Upper lobe of left lung (tissue), 6 donors: ENCODE data around the gene ENAH. TPM values are rescaled to one million over a fixed set of nuclear protein-coding genes. Genes with fewer than 3 reads are reported as not detected.

Experiments
- ATAC-seq, 2 donors: fragments of 200-7000 bp; cut with Tn5 transposase; one replicate each; pipeline ENCODE4 v1.9.1; 2022; ENCODE audit warnings: mild to moderate bottlenecking in 2 of 2, moderate library complexity in 2 of 2; ENCODE audit not compliant: low FRiP score in 2 of 2
- DNase-seq, 2 donors: peaks; one replicate each; pipeline ENCODE4 v3.0.0-alpha.2; 2019 to 2020
- H3K27ac ChIP-seq, 4 donors: fragments of 200-600 bp; sonication (generic); one replicate each; pipeline ENCODE4 v1.5.1; 2016 to 2019
- H3K27me3 ChIP-seq, 4 donors: fragments of 200-600 bp; sonication (generic); one replicate each; pipeline ENCODE4 v1.5.1; 2017 to 2019
- H3K36me3 ChIP-seq, 4 donors: fragments of 200-600 bp; sonication (generic); one replicate each; pipeline ENCODE4 v1.5.1; 2016 to 2019
- H3K4me1 ChIP-seq, 4 donors: fragments of 200-600 bp; sonication (generic); one replicate each; pipeline ENCODE4 v1.5.1; 2018 to 2019
- H3K4me3 ChIP-seq, 4 donors: fragments of 200-600 bp; sonication (generic); one replicate each; pipeline ENCODE4 v1.5.1; 2017 to 2019; ENCODE audit warnings: mild to moderate bottlenecking in 2 of 4, moderate library complexity in 1 of 4
- H3K9me3 ChIP-seq, 4 donors: fragments of 200-600 bp; sonication (generic); one replicate each; pipeline ENCODE4 v1.5.1; 2018 to 2019
- EP300 ChIP-seq, 4 donors: sonication (generic); formaldehyde crosslinking; IDR thresholded peaks; one replicate each; pipeline ENCODE4 v1.5.1; 2017; ENCODE audit warnings: antibody characterized with exemption in 4 of 4, control low read depth in 2 of 4
- POLR2A ChIP-seq, 4 donors: fragments of 450-650 bp; IDR thresholded peaks; one replicate each; pipeline ENCODE4 v1.5.1; 2016 to 2017; ENCODE audit warnings: antibody characterized with exemption in 4 of 4, mild to moderate bottlenecking in 2 of 4
- POLR2AphosphoS5 ChIP-seq, 2 donors: sonication (generic); formaldehyde crosslinking; IDR thresholded peaks; one replicate each; pipeline ENCODE4 v1.5.1; 2017; ENCODE audit warnings: antibody characterized with exemption in 2 of 2
- WGBS, 2 donors: methylation state at CpG; one replicate each; pipeline ENCODE4 v1.1.5; 2017 to 2018; 5-methylcytosine and 5-hydroxymethylcytosine counted together
- total RNA-seq, 6 donors: library from RNA; depleted of rRNA in 4 of 6; stranded (reverse); fragments of >200 nt in 4 of 6; gene quantifications; one replicate each; pipeline versions ENCODE4 v1.1.0 to v1.2.1, GENCODE V29; 2016 to 2021
- TF ChIP-seq, protein P1 (sequence below), 6 experiments: fragments of 450-650 bp in 4 of 6; fragments of 200-600 bp in 2 of 6; sonication (generic) in 2 of 6; IDR thresholded peaks; one replicate each; pipeline ENCODE4 v1.5.1; 2016 to 2019; ENCODE audit warnings: antibody characterized with exemption in 6 of 6
- donor health status: DM: no; HTN: no; CAD: no; lungs with moderate emphysema.
- donor health status: DM: no; HTN: yes; CAD: no; lungs with severe emphysema.

Gene ENAH
- total RNA-seq, 6 donors from 2014 or later = 10.5 to 70.3 (median 33.8) TPM

- H3K9me3 ChIP-seq = no peaks in the 10 kb centered on the region
- H3K36me3 ChIP-seq = no peaks in the 10 kb centered on the region
- TF ChIP-seq EP300 (IDR thresholded peaks at IDR 0.05) = no peak
- TF ChIP-seq POLR2A (IDR thresholded peaks at IDR 0.05) = no peak
- no peak for TF ChIP-seq POLR2AphosphoS5 (IDR thresholded peaks at IDR 0.05)
- TF ChIP-seq, protein P1, sequence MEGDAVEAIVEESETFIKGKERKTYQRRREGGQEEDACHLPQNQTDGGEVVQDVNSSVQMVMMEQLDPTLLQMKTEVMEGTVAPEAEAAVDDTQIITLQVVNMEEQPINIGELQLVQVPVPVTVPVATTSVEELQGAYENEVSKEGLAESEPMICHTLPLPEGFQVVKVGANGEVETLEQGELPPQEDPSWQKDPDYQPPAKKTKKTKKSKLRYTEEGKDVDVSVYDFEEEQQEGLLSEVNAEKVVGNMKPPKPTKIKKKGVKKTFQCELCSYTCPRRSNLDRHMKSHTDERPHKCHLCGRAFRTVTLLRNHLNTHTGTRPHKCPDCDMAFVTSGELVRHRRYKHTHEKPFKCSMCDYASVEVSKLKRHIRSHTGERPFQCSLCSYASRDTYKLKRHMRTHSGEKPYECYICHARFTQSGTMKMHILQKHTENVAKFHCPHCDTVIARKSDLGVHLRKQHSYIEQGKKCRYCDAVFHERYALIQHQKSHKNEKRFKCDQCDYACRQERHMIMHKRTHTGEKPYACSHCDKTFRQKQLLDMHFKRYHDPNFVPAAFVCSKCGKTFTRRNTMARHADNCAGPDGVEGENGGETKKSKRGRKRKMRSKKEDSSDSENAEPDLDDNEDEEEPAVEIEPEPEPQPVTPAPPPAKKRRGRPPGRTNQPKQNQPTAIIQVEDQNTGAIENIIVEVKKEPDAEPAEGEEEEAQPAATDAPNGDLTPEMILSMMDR (IDR thresholded peaks at IDR 0.05) = no peak
- no peak for DNase-seq
- ATAC-seq = no peak
- no peak overlapping the region for H3K27ac ChIP-seq
- H3K4me3 ChIP-seq = no peak overlapping the region
- WGBS, 2 donors = 88 to 90% methylated on average over 8 to 9 of the region's 9 CpGs
- H3K4me1 ChIP-seq = peaks cover 27 to 44% (median 36%) of the 10 kb centered on the region in 4 donors
- H3K27me3 ChIP-seq = no peaks in the 10 kb centered on the region
These were observed 203.7 kb downstream of the ENAH start for GRCh38 chr1:225449261-225449660.

GRCh38 chr1:225448146-225448805 is 204.6 kb downstream of the ENAH start:
- WGBS, 2 donors = 82 to 88% methylated on average over 8 to 9 of the region's 9 CpGs
- Histone ChIP-seq H3K36me3 (no peaks in the 10 kb centered on the region), H3K9me3 (no peaks in the 10 kb centered on the region), H3K27me3 (no peaks in the 10 kb centered on the region), H3K4me3 (no peak overlapping the region), H3K4me1 (peaks cover 30 to 45% (median 36%) of the 10 kb centered on the region in 4 donors), H3K27ac (peak overlapping the region in 3 of 4 donors; percentile 6 to 44 (median 35))
- no peak for TF ChIP-seq POLR2AphosphoS5 (IDR thresholded peaks at IDR 0.05)
- no peak for TF ChIP-seq EP300 (IDR thresholded peaks at IDR 0.05)
- TF ChIP-seq POLR2A (IDR thresholded peaks at IDR 0.05) = no peak
- TF ChIP-seq, protein P1 (IDR thresholded peaks at IDR 0.05) = no peak
- ATAC-seq = no peak
- DNase-seq = peak in 1 of 2 donors; percentile 9

DNA sequence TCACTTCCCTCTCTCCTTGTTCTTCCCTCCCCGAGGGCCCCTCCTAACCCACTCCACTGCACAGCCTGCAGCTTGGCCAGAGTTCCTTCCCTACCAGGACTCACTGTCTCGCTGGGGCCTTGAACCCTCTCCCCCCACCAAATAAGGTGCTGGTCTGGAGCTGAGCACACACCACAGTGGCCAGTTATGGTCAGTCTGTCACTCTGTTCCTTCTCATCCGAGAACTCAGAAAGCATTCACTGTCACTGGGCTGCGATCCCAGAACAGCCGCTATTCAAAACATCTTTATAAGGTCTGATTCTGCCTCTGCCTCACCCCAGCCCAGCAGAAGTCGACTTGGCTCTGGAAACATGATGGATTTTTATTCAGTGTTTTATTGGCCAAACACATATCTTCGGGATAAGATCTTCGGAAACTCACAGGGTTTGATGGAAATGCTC is 205.3 kb downstream of the ENAH start:
- TF ChIP-seq EP300 (IDR thresholded peaks at IDR 0.05) = no peak
- no peak for TF ChIP-seq POLR2A (IDR thresholded peaks at IDR 0.05)
- no peak for TF ChIP-seq POLR2AphosphoS5 (IDR thresholded peaks at IDR 0.05)
- TF ChIP-seq, protein P1 (IDR thresholded peaks at IDR 0.05) = no peak
- H3K4me1 ChIP-seq = peaks cover 30 to 49% (median 40%) of the 10 kb centered on the region in 4 donors
- DNase-seq = peak in 1 of 2 donors; percentile 24
- H3K4me3 ChIP-seq = no peak overlapping the region
- no peaks in the 10 kb centered on the region for H3K36me3 ChIP-seq
- peak overlapping the region in 2 of 4 donors; percentile 44 to 55 for H3K27ac ChIP-seq
- no peaks in the 10 kb centered on the region for H3K27me3 ChIP-seq
- WGBS, 2 donors = 59 to 60% methylated on average over 8 of the region's 8 CpGs
- no peaks in the 10 kb centered on the region for H3K9me3 ChIP-seq
- peak in 1 of 2 donors; percentile 39 for ATAC-seq

DNA sequence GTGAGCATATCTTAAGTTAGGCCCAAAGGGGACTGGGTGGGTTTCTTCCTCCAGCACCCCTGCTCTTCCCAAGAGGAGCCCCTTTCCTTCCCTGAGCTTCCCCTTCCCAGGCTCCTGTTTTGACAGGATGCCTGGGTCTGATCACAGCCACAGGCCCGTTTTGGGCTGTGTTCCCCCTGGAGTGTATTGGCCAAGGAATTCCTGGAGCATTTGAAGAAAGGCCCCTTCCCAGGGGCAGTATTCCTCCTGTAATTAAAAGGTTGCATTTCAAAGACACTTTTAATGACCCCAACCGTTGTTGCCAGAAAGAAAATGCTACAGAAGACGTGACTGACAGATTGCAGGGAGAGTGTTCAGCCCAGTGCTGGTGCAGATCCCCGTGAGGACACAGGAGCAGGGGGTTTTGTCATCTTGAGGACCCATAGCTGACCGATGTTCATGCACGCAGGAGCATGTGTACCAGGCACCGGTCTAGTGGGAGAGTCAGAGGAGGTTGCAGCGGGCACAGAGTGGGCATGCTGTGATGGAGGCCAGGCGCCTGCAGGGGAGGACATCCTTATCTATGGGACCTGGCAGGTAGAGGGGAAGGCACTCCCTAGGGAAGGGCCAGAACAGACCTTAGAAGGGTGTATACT is 205.8 kb downstream of the ENAH start:
- 74 to 78% methylated on average over 8 to 9 of the region's 9 CpGs for WGBS, 2 donors
- Histone ChIP-seq H3K27ac (peak overlapping the region in 1 of 4 donors; percentile 55), H3K4me3 (no peak overlapping the region), H3K36me3 (no peaks in the 10 kb centered on the region), H3K27me3 (no peaks in the 10 kb centered on the region), H3K4me1 (peaks cover 33 to 52% (median 41%) of the 10 kb centered on the region in 4 donors), H3K9me3 (no peaks in the 10 kb centered on the region)
- TF ChIP-seq POLR2AphosphoS5 (IDR thresholded peaks at IDR 0.05) (no peak), EP300 (IDR thresholded peaks at IDR 0.05) (no peak), POLR2A (IDR thresholded peaks at IDR 0.05) (no peak)
- TF ChIP-seq, protein P1 (IDR thresholded peaks at IDR 0.05) = no peak
- DNase-seq (no peak), ATAC-seq (no peak)
